K562 (cell line): ENCODE data around the gene MLLT6. TPM values are rescaled to one million over a fixed set of nuclear protein-coding genes. Genes with fewer than 3 reads are reported as not detected.

Experiments used
- ELK3 ChIP-seq: fragments of 450-650 bp; formaldehyde crosslinking; IDR thresholded peaks from 2 replicates; pipeline ENCODE4 v1.4.0; 2020; ENCODE audit warnings: mild to moderate bottlenecking
- HNRNPLL ChIP-seq: fragments of 200-400 bp; formaldehyde crosslinking; IDR thresholded peaks from 2 replicates; pipeline ENCODE4 v1.6.1; 2017; ENCODE audit warnings: low read length, low read depth, mild to moderate bottlenecking; ENCODE audit not compliant: poor library complexity, severe bottlenecking
- ILF3 ChIP-seq: fragments of 450-650 bp; IDR thresholded peaks from 2 replicates; pipeline ENCODE4 v1.6.1; 2018; ENCODE audit warnings: antibody characterized with exemption, mild to moderate bottlenecking, moderate library complexity, borderline replicate concordance
- MGA ChIP-seq: fragments of 450-650 bp; IDR thresholded peaks from 2 replicates; pipeline ENCODE4 v1.6.1; 2016; ENCODE audit warnings: mild to moderate bottlenecking, moderate library complexity
- NFATC3 ChIP-seq: fragments of 450-650 bp; IDR thresholded peaks from 2 replicates; pipeline ENCODE4 v1.6.1; 2017; ENCODE audit warnings: mild to moderate bottlenecking
- NFE2L1 ChIP-seq: fragments of 450-650 bp; IDR thresholded peaks from 2 replicates; pipeline ENCODE4 v1.6.1; 2016; ENCODE audit warnings: missing genetic modification characterization, low read depth, mild to moderate bottlenecking, missing compliant biosample characterization, moderate library complexity, borderline replicate concordance
- SMARCA5 ChIP-seq: fragments of 450-650 bp; IDR thresholded peaks from 2 replicates; pipeline ENCODE4 v1.6.1; 2016
- ZKSCAN1 ChIP-seq: fragments of 150-350 bp; IDR thresholded peaks from 2 replicates; pipeline ENCODE4 v1.6.1; 2016; ENCODE audit warnings: low read depth, low read length
- ZNF280A ChIP-seq: fragments of 450-650 bp; IDR thresholded peaks from 2 replicates; pipeline ENCODE4 v1.6.1; 2018; ENCODE audit warnings: mild to moderate bottlenecking, low read depth; ENCODE audit not compliant: partially characterized antibody
- ZNF778 ChIP-seq: fragments of 450-650 bp; formaldehyde crosslinking; IDR thresholded peaks from 2 replicates; pipeline ENCODE4 v1.4.0; 2020; ENCODE audit warnings: mild to moderate bottlenecking, moderate library complexity
- polyA plus RNA-seq, 8 experiments: library from polyadenylated mRNA; depleted of rRNA in 4 of 8; stranded (reverse) in 5 of 8; unstranded in 3 of 8; fragments of >200 nt; fragmentation: Nextera tagmentation in 2 of 8; fragmentation: Illumina TruSeq in 1 of 8; extraction: Ambion mirVana in 2 of 8; extraction: Trizol in 1 of 8; gene quantifications; 2 replicates each; pipeline versions ENCODE4 v1.2.1 to v1.2.3, GENCODE V29; 2011 to 2014; ENCODE audit warnings: inconsistent platforms in 1 of 8, missing spikeins in 1 of 8
- total RNA-seq, 7 experiments: library from RNA; depleted of rRNA in 6 of 7; stranded (reverse); fragments of >200 nt in 6 of 7; fragmentation: Illumina TruSeq in 2 of 7; extraction: Trizol in 2 of 7; gene quantifications; 2 replicates each; pipeline versions ENCODE4 v1.2.1 to v1.2.3, GENCODE V29; 2011 to 2021; ENCODE audit warnings: low replicate concordance in 1 of 7

The MLLT6 gene
- total and polyA plus RNA-seq, 9 of the 15 experiments (the other 6 are each of a cell fraction or from before 2014, with no cell fraction given): 3.1 to 71.7 (median 30.0) TPM

DNA sequence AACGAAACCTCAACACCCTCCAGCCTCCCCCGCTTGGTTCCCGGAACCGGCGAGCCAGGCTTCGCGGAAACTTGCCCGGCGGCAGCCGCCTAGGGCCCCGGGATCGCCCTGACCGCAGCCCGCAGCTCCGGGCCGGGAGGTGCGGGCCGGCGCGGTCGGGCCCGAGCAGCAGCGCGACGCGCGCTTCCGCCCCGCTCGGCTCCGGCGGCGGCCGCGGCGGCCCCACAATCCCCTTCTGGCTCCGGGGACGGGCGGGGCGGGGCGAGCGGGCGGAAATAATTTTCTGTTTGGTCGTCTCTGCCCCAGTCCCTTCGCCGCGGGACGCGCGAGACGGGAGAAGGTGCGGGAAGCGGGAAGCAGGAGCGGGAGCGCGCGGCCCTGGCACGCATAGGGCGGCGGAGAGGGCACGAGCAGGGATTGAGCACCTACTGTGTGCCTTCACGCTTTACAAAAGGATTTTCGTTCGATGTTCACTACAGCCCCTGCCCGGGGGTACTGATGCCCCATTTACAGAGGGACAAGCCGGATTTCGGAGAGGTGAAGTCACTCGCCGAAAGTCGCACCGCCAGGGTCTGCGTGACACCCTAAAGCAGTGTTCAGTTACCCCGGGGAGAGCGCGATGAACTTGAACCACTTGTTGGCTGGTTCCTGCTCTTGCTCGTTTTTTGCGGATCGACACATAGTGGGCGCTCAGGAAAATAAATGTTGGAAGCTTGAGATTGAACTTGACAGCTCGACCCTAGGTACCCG is 2.7 kb upstream of the MLLT6 start (continued):
- TF ChIP-seq MGA (peak; percentile 95), ZNF280A (no peak), NFE2L1 (tag) (no peak), NFATC3 (no peak), ZNF778 (CRISPR knock-in tag) (no peak), ZKSCAN1 (peak; percentile 99), SMARCA5 (0 out of 2 replicates have a peak, but pooled peaks have one; percentile 7), ELK3 (CRISPR knock-in tag) (no peak), HNRNPLL (peak; percentile 17), ILF3 (no peak)
